Measurements from ENCODE around the gene CRHR1. TPM values are rescaled to one million over a fixed set of nuclear protein-coding genes. Genes with fewer than 3 reads are reported as not detected.
A peak's percentile ranks its signal among the peaks of the same experiment; 100 is the strongest.

CRHR1 gene
- total RNA-seq (not detected), total RNA-seq (0 to 0.23 (median 0) reads per million in 172 experiments)
- not detected for polyA plus RNA-seq (2013, experiment 1 of 2)
- polyA plus RNA-seq (2013, experiment 2 of 2): not detected

GRCh38 chr17:45784293-45784740, at the start of gene CRHR1:
TSS of gene CRHR1 (plus strand) at chr17:45784320. CDS start at chr17:45784545, 225 bp downstream.
- peak within 1 kb of the TSS; percentile 54 for H3K4me3 ChIP-seq (ENCODE audit: low read length)
- peaks cover 20% of the 10 kb centered on the region for H3K4me1 ChIP-seq (ENCODE audit: insufficient read depth, low read length)
- peak; percentile 31 for ATAC-seq (ENCODE audit: poor library complexity)
- DNase-seq: peak in 1 of 14 experiments; percentile 4
- no peak for TF ChIP-seq CTCF (IDR thresholded peaks at IDR 0.05)
- H3K27me3 ChIP-seq (ENCODE audit: control insufficient read depth in 1 of 2, insufficient read depth in 2 of 2, low read length in 2 of 2): peaks cover 45 to 75% of the 10 kb centered on the region in 2 experiments
- no peaks in the 10 kb centered on the region for H3K9me3 Mint-ChIP-seq
- H3K27ac Mint-ChIP-seq: no peak within 1 kb of the TSS
- H3K27me3 Mint-ChIP-seq: peaks cover 77% of the 10 kb centered on the region
- H3K36me3 ChIP-seq (ENCODE audit: insufficient read depth, low read length): no peaks in the 10 kb centered on the region
- CTCF ChIA-PET: no interaction called here
- POLR2A ChIA-PET: no interaction called here
- peaks cover 0 to 5% of the 10 kb centered on the region in 2 experiments for H3K9me3 ChIP-seq (ENCODE audit: control insufficient read depth in 1 of 2, insufficient read depth in 1 of 2, low read length in 2 of 2)
- intact Hi-C loops (cut with DNase I, micrococcal nuclease): no loop called here
- H3K4me1 Mint-ChIP-seq (ENCODE audit: low read depth): peaks cover 9% of the 10 kb centered on the region
- H3K36me3 Mint-ChIP-seq (ENCODE audit: low read depth): no peaks in the 10 kb centered on the region
- no peak within 1 kb of the TSS for H3K27ac ChIP-seq (ENCODE audit: low read depth in 1 of 2, low read length in 2 of 2)
- H3K4me3 Mint-ChIP-seq: peak within 1 kb of the TSS; percentile 85

- Mint-ChIP-seq H3K27ac (no peak overlapping the region), H3K4me1 (ENCODE audit: low read depth) (no peaks in the 10 kb centered on the region), H3K27me3 (peaks cover 26% of the 10 kb centered on the region), H3K9me3 (peaks cover 16% of the 10 kb centered on the region), H3K4me3 (no peak overlapping the region), H3K36me3 (ENCODE audit: low read depth) (no peaks in the 10 kb centered on the region)
- POLR2A ChIA-PET: no interaction called here
- CTCF ChIA-PET: no interaction called here
- DNase-seq (no peak), ATAC-seq (ENCODE audit: poor library complexity) (no peak)
- peaks cover 0 to 6% of the 10 kb centered on the region in 2 experiments for H3K27me3 ChIP-seq (ENCODE audit: control insufficient read depth in 1 of 2, insufficient read depth in 2 of 2, low read length in 2 of 2)
- TF ChIP-seq CTCF (IDR thresholded peaks at IDR 0.05): no peak
- intact Hi-C loops (cut with DNase I, micrococcal nuclease): no loop called here
- H3K9me3 ChIP-seq (ENCODE audit: control insufficient read depth in 1 of 2, insufficient read depth in 1 of 2, low read length in 2 of 2): peaks cover 0 to 6% of the 10 kb centered on the region in 2 experiments
- no peak overlapping the region for H3K4me3 ChIP-seq (ENCODE audit: low read length)
- no peaks in the 10 kb centered on the region for H3K4me1 ChIP-seq (ENCODE audit: insufficient read depth, low read length)
- H3K27ac ChIP-seq (ENCODE audit: low read depth in 1 of 2, low read length in 2 of 2): no peak overlapping the region
- no peaks in the 10 kb centered on the region for H3K36me3 ChIP-seq (ENCODE audit: insufficient read depth, low read length)
Measured at GRCh38 chr17:45734598-45734997, 49.5 kb upstream of the CRHR1 start.

- DNase-seq (no peak), ATAC-seq (ENCODE audit: poor library complexity) (no peak)
- Histone ChIP-seq H3K27me3 (ENCODE audit: control insufficient read depth in 1 of 2, insufficient read depth in 2 of 2, low read length in 2 of 2) (peaks cover 0 to 6% of the 10 kb centered on the region in 2 experiments), H3K4me3 (ENCODE audit: low read length) (no peak overlapping the region), H3K36me3 (ENCODE audit: insufficient read depth, low read length) (no peaks in the 10 kb centered on the region), H3K4me1 (ENCODE audit: insufficient read depth, low read length) (no peaks in the 10 kb centered on the region), H3K27ac (ENCODE audit: low read depth in 1 of 2, low read length in 2 of 2) (no peak overlapping the region), H3K9me3 (ENCODE audit: control insufficient read depth in 1 of 2, insufficient read depth in 1 of 2, low read length in 2 of 2) (peaks cover 0 to 10% of the 10 kb centered on the region in 2 experiments)
- Mint-ChIP-seq H3K4me3 (no peak overlapping the region), H3K27me3 (peaks cover 17% of the 10 kb centered on the region), H3K27ac (no peak overlapping the region), H3K36me3 (ENCODE audit: low read depth) (no peaks in the 10 kb centered on the region), H3K4me1 (ENCODE audit: low read depth) (no peaks in the 10 kb centered on the region), H3K9me3 (peaks cover 10% of the 10 kb centered on the region)
- CTCF ChIA-PET: no interaction called here
- TF ChIP-seq CTCF (IDR thresholded peaks at IDR 0.05): no peak
- POLR2A ChIA-PET: no interaction called here
- intact Hi-C loops (cut with DNase I, micrococcal nuclease): no loop called here
Measured at GRCh38 chr17:45735488-45735887, 48.6 kb upstream of the CRHR1 start.

Data from CD4-positive, alpha-beta T cell (primary cell).